ENCODE results near the gene GLP1R. TPM values are rescaled to one million over a fixed set of nuclear protein-coding genes. Genes with fewer than 3 reads are reported as not detected.
A peak's percentile ranks its signal among the peaks of the same experiment; 100 is the strongest.

GLP1R gene
- total RNA-seq, 1 experiment from 2014 or later: not detected

DNA sequence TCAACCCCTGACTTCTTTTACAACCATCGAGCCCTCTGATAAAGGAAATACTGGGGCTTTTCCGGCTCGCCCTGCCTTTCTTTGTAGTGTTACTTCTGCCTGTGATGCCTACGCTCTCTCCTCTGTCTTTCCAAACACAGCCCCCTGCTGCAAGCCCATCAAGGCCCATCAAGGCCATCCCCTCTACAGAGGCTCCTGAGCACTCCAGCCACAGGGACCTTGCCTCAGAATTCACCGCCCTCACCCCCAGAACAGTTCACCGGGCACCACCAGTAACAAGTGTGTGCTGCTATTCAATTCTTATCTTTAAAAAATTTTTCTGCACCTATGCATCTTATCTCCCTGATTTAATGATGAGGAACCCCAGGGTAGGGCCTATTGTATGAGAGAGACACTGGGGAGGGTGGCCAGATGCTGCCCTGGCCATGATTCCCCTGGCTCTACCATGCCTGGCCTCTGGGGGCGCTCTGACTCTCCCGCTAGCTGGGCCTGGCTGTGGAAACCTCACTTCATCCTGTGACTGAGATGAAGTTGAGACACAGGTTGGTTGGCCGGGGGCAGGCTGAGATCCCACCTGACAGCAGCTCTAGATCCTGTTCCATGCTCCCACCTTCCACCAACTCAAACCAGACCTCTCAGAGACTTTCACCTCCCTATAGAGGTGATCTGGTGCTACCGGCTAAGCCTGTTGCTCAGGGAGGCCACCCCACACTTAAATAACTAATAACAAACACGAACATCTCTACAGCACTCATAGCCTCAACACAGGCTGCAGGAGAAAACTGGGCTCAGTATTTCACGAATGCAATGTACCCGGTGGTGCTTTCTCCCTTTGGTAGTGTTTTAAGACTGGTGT, 19.2 kb upstream of the GLP1R start:
- no peaks in the 10 kb centered on the region for H3K4me1 ChIP-seq (ENCODE audit: control insufficient read depth, insufficient read depth, low read length)
- H3K27me3 ChIP-seq (ENCODE audit: control insufficient read depth, insufficient read depth, low read length): peaks cover 26% of the 10 kb centered on the region
- no peaks in the 10 kb centered on the region for H3K9me3 ChIP-seq (ENCODE audit: control insufficient read depth, insufficient read depth, low read depth, low read length)
- no peak overlapping the region for H3K27ac ChIP-seq (ENCODE audit: low read length)
- ChIA-PET CTCF (interaction anchor here (1.5 kb wide), 1 partner anchor 56 kb away, joined by 5 read pairs; no protein-coding TSS in a partner anchor), POLR2A (no interaction called here)
- no peak for TF ChIP-seq SIN3A (IDR thresholded peaks at IDR 0.05; ENCODE audit: borderline replicate concordance, insufficient read depth, low read depth, low read length)
- TF ChIP-seq TCF7L2 (IDR thresholded peaks at IDR 0.05; ENCODE audit: low read depth, low read length): no peak
- TF ChIP-seq, protein P1, sequence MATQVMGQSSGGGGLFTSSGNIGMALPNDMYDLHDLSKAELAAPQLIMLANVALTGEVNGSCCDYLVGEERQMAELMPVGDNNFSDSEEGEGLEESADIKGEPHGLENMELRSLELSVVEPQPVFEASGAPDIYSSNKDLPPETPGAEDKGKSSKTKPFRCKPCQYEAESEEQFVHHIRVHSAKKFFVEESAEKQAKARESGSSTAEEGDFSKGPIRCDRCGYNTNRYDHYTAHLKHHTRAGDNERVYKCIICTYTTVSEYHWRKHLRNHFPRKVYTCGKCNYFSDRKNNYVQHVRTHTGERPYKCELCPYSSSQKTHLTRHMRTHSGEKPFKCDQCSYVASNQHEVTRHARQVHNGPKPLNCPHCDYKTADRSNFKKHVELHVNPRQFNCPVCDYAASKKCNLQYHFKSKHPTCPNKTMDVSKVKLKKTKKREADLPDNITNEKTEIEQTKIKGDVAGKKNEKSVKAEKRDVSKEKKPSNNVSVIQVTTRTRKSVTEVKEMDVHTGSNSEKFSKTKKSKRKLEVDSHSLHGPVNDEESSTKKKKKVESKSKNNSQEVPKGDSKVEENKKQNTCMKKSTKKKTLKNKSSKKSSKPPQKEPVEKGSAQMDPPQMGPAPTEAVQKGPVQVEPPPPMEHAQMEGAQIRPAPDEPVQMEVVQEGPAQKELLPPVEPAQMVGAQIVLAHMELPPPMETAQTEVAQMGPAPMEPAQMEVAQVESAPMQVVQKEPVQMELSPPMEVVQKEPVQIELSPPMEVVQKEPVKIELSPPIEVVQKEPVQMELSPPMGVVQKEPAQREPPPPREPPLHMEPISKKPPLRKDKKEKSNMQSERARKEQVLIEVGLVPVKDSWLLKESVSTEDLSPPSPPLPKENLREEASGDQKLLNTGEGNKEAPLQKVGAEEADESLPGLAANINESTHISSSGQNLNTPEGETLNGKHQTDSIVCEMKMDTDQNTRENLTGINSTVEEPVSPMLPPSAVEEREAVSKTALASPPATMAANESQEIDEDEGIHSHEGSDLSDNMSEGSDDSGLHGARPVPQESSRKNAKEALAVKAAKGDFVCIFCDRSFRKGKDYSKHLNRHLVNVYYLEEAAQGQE (IDR thresholded peaks at IDR 0.05; ENCODE audit: insufficient read depth in 1 of 2, low read depth in 2 of 2, low read length in 1 of 2): no peak
- TF ChIP-seq, protein P2, sequence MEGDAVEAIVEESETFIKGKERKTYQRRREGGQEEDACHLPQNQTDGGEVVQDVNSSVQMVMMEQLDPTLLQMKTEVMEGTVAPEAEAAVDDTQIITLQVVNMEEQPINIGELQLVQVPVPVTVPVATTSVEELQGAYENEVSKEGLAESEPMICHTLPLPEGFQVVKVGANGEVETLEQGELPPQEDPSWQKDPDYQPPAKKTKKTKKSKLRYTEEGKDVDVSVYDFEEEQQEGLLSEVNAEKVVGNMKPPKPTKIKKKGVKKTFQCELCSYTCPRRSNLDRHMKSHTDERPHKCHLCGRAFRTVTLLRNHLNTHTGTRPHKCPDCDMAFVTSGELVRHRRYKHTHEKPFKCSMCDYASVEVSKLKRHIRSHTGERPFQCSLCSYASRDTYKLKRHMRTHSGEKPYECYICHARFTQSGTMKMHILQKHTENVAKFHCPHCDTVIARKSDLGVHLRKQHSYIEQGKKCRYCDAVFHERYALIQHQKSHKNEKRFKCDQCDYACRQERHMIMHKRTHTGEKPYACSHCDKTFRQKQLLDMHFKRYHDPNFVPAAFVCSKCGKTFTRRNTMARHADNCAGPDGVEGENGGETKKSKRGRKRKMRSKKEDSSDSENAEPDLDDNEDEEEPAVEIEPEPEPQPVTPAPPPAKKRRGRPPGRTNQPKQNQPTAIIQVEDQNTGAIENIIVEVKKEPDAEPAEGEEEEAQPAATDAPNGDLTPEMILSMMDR (IDR thresholded peaks at IDR 0.05): peak; percentile 90
- no peak overlapping the region for H3K4me3 ChIP-seq (ENCODE audit: low read depth in 2 of 2, low read length in 2 of 2)
- DNase-seq (ENCODE audit: low read depth, low spot score) (peak; percentile 25), ATAC-seq (peak; percentile 92)
- in situ Hi-C loops (cut with HindIII; ENCODE audit: low pct_unique_long_range_greater_than_20kb, low sequenced_read_pairs) (no loop called here), intact Hi-C loops (cut with micrococcal nuclease; ENCODE audit: unreplicated experiment) (no loop called here)
- no TSS peak for BruUV-seq (replicated peaks)
- H3K36me3 ChIP-seq (ENCODE audit: control insufficient read depth, insufficient read depth, low read length): no peaks in the 10 kb centered on the region

DNA sequence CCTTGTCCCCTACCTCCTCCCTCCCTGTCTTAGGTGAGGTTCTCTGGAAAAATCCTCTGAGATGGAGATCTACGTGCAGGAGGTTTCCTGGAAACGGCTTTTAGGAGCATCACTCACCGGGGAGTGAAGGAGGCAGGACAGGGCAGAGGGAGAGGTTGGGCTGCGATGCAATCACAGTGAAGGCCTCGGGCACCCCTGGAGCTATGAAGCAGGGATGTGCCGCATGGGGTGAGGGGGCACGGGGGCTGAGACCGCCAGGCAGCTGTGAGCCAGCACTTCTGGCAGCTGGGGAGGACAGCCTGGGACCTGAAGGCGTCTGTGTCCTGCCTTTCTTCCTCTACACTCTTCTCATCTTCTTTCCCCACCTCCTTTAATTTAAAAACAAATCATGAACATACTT, 12.9 kb upstream of the GLP1R start:
- intact Hi-C loops (cut with micrococcal nuclease; ENCODE audit: unreplicated experiment): no loop called here
- Histone ChIP-seq H3K9me3 (ENCODE audit: control insufficient read depth, insufficient read depth, low read depth, low read length) (no peaks in the 10 kb centered on the region), H3K27ac (ENCODE audit: low read length) (no peak overlapping the region), H3K36me3 (ENCODE audit: control insufficient read depth, insufficient read depth, low read length) (no peaks in the 10 kb centered on the region), H3K27me3 (ENCODE audit: control insufficient read depth, insufficient read depth, low read length) (peaks cover 55% of the 10 kb centered on the region), H3K4me1 (ENCODE audit: control insufficient read depth, insufficient read depth, low read length) (no peaks in the 10 kb centered on the region), H3K4me3 (ENCODE audit: low read depth in 2 of 2, low read length in 2 of 2) (no peak overlapping the region)
- no TSS peak for BruUV-seq (replicated peaks)
- no peak for DNase-seq (ENCODE audit: low read depth, low spot score)
- POLR2A ChIA-PET: no interaction called here
- TF ChIP-seq POLR2AphosphoS5 (IDR thresholded peaks at IDR 0.05; ENCODE audit: low read depth, low read length) (no peak), TCF7L2 (IDR thresholded peaks at IDR 0.05; ENCODE audit: low read depth, low read length) (no peak), SIN3A (IDR thresholded peaks at IDR 0.05; ENCODE audit: borderline replicate concordance, insufficient read depth, low read depth, low read length) (no peak)
- TF ChIP-seq, protein P1 (IDR thresholded peaks at IDR 0.05; ENCODE audit: insufficient read depth in 1 of 2, low read depth in 2 of 2, low read length in 1 of 2): no peak
- TF ChIP-seq, protein P2 (IDR thresholded peaks at IDR 0.05): no peak
- ATAC-seq: no peak
- CTCF ChIA-PET: no interaction called here
- in situ Hi-C loops (cut with HindIII; ENCODE audit: low pct_unique_long_range_greater_than_20kb, low sequenced_read_pairs): no loop called here

Measured in Panc1 (cell line).